ENCODE data around the gene MAMLD1.

MAMLD1 gene

DNA sequence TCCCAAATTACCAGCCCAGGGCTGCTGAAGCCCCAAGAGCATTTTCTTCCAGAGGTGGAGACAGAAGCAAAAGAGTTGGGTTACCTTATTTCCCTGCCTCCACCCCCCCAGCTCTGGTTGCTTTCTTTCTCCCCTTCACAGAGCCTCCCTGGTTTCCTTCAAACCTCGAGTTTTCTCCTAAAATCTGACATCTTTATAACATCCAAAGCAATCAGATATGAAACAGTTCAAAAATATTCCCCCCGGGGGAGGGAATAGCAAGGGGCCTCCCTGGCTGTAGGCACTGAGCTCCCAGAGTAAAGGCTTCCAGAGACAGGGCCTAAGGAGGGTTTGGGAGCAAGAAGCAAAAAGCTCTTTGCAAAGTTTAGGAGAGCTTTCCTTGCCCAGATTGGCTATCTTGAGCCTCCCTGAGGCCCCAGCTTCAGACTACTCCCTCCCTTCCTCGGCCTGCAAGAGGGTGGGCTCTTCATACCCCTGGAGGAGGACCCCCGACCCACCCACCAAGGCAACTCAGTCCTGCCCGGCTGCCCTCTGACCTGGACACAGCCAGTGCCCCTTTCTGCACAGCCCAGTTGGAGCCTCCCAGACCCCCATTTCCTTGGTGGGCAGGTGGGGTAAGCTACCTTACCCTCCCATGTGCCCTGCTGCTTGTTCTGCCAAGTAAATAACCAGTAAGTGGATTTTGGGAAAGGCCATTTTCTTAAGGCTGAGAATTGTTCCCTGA lies 7.6 kb downstream of the MAMLD1 start:
- no peak overlapping the region for H3K27ac ChIP-seq
- TF ChIP-seq ZFX (IDR thresholded peaks at IDR 0.05): no peak
- TF ChIP-seq, protein P1, sequence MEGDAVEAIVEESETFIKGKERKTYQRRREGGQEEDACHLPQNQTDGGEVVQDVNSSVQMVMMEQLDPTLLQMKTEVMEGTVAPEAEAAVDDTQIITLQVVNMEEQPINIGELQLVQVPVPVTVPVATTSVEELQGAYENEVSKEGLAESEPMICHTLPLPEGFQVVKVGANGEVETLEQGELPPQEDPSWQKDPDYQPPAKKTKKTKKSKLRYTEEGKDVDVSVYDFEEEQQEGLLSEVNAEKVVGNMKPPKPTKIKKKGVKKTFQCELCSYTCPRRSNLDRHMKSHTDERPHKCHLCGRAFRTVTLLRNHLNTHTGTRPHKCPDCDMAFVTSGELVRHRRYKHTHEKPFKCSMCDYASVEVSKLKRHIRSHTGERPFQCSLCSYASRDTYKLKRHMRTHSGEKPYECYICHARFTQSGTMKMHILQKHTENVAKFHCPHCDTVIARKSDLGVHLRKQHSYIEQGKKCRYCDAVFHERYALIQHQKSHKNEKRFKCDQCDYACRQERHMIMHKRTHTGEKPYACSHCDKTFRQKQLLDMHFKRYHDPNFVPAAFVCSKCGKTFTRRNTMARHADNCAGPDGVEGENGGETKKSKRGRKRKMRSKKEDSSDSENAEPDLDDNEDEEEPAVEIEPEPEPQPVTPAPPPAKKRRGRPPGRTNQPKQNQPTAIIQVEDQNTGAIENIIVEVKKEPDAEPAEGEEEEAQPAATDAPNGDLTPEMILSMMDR (conservative IDR thresholded peaks at IDR 0.05): no peak

DNA sequence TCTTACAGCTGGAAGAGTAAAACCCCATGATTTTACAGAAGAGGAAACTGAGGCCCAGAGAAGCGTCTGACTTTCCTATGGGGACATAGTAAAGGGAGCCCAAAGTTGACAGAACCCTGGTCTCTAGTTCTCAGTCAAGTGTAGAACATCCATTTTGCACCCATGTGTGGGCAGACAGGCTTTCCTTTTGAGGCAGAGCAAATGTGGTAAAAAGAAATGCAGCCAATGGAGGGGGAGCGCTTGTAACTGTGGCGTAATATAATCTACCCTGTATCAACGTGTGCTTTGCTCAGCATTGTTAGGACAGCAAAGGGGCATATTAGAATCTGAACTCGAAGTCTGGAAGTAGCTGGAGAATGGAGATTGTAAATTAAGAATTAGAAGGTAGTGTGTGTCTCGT lies 8.8 kb downstream of the MAMLD1 start:
- TF ChIP-seq, protein P1 (conservative IDR thresholded peaks at IDR 0.05): no peak
- TF ChIP-seq ZFX (IDR thresholded peaks at IDR 0.05): no peak
- no peak overlapping the region for H3K27ac ChIP-seq

DNA sequence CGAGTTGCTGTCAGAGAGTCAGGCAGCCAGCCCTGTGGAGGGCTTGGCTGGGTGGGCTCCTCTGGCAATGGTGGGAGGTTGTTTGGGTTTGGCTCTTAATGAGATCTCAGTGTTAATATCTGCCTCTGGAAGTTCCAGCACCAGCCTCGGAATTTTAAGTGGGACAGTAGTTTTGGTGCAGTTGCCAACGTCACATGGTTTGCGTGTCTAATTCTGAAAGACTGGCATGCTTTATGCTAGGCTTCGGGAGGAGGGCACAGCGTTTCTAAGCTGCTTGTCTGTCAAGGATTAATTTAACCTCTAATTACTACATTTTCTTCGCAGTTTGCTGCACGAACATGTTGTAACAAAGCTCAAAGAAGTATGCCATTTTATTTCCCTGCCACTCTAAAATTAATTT lies 9.2 kb downstream of the MAMLD1 start:
- TF ChIP-seq ZFX (IDR thresholded peaks at IDR 0.05): no peak
- TF ChIP-seq, protein P1 (conservative IDR thresholded peaks at IDR 0.05): no peak
- no peak overlapping the region for H3K27ac ChIP-seq

DNA sequence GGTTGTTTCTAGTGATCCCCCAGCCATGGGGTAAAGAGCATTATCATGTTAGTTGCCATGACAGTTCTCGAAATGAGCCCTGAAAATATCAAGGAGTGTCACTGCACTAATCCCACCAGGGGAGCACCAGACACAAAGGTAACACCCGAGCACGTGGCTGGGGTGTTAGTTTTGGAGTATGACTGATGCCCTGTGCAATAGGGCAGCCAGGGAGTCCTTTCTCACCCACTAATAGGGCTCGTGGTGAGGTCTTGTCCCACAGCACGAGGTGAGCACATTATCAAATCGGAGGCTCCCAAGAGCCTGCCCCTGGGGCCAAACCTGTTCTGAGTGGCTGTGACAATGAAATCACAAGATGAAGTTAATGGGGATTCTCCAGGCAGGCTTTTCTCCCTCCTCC lies 9.6 kb downstream of the MAMLD1 start:
- no peak for TF ChIP-seq ZFX (IDR thresholded peaks at IDR 0.05)
- TF ChIP-seq, protein P1 (conservative IDR thresholded peaks at IDR 0.05): no peak
- no peak overlapping the region for H3K27ac ChIP-seq

DNA sequence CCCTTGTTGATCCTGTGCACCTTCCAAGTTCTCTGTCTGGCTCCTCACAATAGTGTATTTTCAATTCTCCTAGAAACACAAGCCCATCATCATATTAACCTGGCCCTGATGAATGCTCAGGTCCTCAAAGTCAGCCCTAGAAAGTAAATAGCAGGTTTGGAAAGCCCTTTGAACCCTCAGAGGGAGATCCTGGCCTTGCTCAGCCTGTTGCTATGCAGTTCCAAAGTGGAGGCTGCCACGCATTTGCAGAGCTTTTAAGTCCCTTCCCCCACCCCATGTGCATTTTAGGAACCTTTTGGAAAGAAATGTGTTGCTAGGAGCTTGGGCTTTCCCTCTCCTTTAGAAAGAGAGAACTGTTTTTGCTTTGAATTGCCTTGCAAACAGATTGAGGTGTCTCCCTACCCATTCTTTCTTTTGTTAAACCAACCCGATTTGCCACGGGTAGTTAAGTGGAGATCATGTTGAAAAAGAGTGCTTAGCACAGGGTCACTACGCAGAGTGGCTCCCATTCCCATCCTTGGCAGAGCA lies 12.2 kb downstream of the MAMLD1 start:
- no peak overlapping the region for H3K27ac ChIP-seq
- TF ChIP-seq ZFX (IDR thresholded peaks at IDR 0.05): no peak
- TF ChIP-seq, protein P1 (conservative IDR thresholded peaks at IDR 0.05): no peak

DNA sequence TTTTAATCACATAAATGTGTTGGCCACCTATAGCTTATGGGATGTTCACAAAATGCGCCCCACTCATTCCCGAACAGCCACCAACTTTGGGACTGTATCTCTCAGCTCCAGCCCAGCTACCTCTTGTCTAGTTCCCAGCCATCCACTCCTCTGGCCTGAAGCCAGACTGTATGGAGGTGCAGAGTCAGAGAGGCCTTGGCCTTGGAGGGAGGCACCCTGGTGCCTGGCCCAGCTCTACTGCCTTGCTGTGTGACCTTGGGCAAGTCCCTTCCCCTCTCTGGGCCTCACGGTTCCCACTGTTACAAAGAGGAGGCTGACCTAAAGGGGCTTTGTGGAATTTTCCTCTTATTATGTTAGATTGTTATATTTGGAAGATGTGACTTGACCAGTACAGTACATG lies 13.9 kb downstream of the MAMLD1 start:
- no peak for TF ChIP-seq ZFX (IDR thresholded peaks at IDR 0.05)
- TF ChIP-seq, protein P1 (conservative IDR thresholded peaks at IDR 0.05): no peak
- H3K27ac ChIP-seq: no peak overlapping the region

DNA sequence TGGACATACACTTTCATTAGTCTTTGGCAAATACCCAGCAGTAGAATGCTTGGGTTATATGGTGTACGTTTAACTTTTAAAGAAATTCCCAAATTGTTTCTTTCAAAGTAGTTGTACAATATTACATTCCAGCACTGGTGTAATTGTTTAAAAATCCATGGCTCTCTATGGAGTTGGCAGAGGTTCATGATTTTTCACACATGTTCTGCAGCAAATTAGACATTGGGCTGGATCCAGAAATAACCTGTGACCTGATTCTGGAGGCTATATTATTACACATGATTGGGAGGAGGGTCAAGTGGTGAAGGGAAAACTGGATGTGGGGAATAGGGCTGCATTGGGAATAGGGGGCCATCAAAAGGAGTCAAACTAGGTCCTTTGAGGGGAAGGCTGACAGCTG lies 41.9 kb downstream of the MAMLD1 start:
- TF ChIP-seq, protein P1 (conservative IDR thresholded peaks at IDR 0.05): no peak
- no peak for TF ChIP-seq ZFX (IDR thresholded peaks at IDR 0.05)
- no peak overlapping the region for H3K27ac ChIP-seq
